Esophagus mucosa (tissue), 1 donor: ENCODE measurements around the gene MSGN1. TPM values are rescaled to one million over a fixed set of nuclear protein-coding genes. Genes with fewer than 3 reads are reported as not detected.
A peak's percentile ranks its signal among the peaks of the same experiment; 100 is the strongest.
"Not testable (repeated sequence)": the region's sequence is repeated elsewhere in the genome, so short reads cannot be mapped to it uniquely, and the experiment has no call there.

Experiments used
- ATAC-seq: fragments of 200-7000 bp; cut with Tn5 transposase; one replicate; pipeline ENCODE4 v1.9.1; 2020
- total RNA-seq: library from RNA; stranded (reverse); gene quantifications from one replicate; pipeline ENCODE4 v1.2.4, GENCODE V29; 2023
- donor health status: DM: yes; HTN: yes; CAD: no.

MSGN1 gene
- total RNA-seq, 1 donor from 2014 or later: not detected

DNA sequence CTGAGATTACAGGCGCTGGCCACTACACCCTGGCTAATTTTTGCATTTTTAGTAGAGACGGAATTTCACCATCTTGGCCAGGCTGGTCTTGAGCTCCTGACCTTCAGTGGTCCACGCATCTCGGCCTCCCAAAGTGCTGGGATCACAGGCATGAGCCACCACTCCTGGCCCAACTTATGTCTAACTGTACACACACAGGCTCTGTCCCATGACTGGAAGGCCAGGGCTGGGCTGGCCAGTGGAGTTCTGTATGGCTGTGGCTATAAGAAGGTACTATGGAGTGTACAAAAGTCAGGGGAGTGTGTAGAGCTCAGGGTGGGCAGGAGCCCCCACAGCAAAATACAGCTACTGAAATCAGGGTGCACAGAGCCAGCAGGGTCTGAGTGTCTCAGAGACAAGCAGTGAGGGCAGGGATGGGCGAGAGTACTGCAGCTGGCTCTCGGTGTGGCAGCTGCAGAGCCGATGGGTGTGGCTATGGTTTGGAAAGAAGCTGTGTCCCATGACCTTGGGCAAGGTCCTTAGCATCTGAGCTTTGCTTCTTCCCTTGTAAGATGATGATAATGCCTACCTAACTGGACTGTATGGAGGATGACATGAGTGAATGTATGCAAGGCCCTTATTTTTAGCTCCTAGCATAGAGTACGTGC is 10.4 kb upstream of the MSGN1 start:
- no peak for ATAC-seq

- peak; percentile 87 for ATAC-seq
Observed at GRCh38 chr2:17813010-17813741, 3.1 kb upstream of the MSGN1 start.

DNA sequence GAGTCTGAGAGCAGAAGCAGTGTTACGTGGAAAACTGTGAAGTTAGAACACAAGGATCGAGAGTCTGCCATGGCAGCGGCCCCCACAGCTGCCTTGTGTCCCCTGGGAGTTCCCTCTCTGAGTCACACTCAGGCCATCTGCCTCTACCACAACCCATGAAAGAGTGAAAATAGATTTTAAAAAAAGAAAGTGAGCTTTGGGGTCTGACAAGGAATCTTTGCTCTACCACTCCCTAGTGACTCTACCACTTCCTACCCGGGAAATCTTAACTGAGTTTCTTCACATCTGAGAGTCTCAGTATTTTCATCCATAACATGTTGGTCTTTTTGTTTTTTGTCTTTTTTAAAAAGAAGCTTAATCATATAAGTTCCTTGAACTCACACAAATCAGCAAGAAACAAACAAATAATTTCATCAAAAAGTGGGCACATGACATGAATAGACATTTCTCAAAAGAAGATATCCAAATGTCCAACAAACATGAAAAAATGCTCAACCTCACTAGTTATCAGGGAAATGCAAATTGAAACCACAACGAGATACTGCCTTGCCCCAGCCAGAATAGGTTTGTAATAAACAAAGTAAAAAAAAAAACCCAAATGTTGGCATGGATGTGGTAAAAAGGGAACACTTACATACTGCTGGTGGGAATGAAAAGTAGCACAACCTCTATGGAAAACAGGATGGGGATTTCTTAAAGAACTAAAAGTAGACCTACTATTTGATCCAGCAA is 2.4 kb upstream of the MSGN1 start:
- no peak for ATAC-seq

GRCh38 chr2:17814601-17815000 is 1.7 kb upstream of the MSGN1 start:
- no peak for ATAC-seq

DNA sequence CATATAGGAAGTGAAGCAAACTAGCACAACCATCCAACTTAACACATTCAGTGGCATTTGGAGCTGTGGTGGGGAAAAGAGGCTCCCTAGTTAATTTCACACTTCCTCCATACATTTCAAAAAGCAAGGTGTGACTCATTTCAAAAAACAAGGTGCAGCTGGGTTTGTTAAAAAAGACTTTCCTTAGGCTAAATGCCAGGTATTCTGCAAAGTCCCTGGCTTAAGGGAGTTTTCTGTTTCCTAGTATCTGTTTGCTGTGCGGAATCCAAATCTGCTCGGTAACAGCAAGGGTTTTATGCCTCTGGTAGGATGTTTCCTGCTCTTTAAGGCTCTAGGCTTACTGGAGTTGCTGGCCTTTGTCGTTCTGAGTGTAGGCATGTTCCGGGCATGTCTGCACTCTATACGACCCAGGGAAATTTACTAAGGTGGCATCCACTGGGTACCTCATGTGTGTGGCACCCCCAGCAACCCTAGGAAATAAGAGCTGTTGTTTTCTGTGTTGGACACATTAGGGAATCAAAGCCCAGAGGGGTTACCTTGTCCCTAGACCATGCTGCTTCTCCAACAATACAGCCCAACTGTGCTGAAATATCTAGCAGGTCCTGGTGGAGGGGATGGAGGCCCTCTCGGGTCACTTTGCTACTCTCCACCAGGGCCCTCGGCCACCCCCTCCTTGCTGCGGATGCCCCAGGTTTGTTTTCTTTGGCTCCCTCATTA is 634 bp upstream of the MSGN1 start:
- ATAC-seq: peak; percentile 90

DNA sequence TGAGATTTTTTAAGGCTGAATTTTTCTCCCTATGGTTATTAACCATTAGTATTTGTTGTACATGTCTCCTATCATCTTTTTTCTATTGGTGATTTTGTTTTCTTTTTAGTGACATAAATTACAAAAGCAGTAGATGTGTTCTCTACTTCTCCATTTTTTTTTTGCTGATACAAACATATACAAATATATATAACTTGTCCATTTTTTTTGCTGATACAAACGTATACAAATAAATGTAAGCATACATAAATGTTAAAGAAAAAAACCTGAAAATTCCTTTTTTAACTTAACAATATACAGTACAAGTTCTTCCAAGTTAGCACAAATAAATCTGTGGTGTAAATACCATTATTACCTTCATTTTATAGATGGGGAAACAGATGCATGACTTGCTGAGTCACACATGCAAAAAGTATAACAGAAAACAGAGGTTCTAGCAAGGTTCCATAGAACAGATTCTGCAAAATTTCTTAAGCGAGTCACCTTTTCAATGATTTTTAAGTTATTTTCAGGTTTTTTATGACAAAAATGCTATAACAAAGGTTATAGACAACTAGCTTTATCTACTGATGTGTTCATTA is 2.1 kb downstream of the MSGN1 start:
- no peak for ATAC-seq

DNA sequence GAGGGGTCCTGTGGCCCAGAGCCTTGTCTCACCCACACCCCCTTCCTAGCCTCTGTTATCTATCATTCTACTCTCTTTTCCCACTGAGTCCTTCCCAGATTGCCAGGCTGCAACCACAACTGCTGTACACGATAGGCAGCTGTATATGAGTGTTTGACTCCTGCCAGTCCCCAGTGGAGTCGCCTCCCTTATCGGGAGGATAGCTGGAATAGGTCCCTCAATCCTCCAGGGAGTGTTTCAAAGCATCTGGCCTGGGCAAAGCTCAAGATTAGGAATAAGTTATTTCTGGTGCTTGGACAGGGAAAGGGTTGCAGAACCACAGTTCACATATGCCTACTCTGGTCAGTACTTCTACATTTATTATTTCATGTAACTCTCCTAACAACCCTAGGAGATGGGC is 4.8 kb downstream of the MSGN1 start:
- no peak for ATAC-seq

GRCh38 chr2:17821535-17822444 is 5.5 kb downstream of the MSGN1 start:
- no peak for ATAC-seq

GRCh38 chr2:17822445-17823117 is 6.3 kb downstream of the MSGN1 start:
- no peak for ATAC-seq

DNA sequence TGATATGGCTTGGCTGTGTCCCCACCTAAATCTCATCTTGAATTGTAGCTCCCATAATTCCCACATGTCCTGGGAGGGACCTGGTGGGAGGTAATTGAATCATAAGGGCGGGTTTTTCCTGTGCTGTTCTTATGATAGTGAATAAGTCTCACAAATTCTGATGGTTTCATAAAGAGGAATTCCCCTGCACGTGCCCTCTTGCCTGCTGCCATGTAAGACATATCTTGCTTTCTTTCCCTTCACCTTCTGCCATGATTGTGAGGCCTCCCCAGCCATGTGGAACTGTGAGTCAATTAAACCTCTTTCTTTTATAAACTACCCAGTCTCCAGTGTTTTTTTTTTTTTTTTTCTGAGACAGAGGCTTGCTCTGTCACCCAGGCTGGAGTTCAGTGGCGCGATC is 7.4 kb downstream of the MSGN1 start:
- not testable (repeated sequence) for ATAC-seq

DNA sequence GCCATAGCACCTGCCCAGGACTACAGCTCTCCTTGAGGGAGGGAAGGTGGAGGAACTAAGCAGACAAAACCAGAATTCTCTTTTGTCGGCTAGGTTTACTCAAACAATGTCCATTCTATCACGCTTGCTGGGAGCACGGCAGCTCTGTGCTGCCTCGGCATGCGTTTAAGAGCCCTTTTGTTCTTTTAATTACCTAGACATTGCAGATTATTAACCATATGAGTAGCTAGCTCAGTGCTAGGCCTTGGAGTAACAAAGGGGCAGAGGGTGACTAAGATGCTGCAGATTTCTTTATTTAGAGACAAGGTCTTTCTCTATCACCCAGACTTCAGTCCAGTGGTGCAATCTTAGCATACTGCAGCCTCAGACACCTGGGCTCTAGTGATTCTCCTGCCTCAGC is 11.1 kb downstream of the MSGN1 start:
- ATAC-seq: peak; percentile 55

DNA sequence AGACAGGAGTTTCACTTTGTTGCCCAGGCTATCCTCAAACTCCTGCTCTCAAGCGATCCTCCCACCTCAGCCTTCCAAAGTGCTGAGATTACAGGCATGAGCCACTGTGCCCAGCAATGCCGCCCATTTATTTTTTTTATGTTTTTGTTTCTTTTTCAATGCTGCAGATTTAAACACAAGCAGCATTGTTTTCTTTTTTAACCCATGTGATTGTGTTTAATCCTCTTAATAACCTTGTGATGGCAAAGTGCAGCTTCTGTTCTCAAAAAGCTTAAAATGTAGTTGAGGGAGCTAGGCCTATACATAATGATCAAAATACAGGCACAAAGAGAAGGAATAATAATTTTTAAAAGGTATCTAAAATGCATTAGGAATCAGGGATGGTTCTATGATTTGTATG is 11.5 kb downstream of the MSGN1 start:
- no peak for ATAC-seq

DNA sequence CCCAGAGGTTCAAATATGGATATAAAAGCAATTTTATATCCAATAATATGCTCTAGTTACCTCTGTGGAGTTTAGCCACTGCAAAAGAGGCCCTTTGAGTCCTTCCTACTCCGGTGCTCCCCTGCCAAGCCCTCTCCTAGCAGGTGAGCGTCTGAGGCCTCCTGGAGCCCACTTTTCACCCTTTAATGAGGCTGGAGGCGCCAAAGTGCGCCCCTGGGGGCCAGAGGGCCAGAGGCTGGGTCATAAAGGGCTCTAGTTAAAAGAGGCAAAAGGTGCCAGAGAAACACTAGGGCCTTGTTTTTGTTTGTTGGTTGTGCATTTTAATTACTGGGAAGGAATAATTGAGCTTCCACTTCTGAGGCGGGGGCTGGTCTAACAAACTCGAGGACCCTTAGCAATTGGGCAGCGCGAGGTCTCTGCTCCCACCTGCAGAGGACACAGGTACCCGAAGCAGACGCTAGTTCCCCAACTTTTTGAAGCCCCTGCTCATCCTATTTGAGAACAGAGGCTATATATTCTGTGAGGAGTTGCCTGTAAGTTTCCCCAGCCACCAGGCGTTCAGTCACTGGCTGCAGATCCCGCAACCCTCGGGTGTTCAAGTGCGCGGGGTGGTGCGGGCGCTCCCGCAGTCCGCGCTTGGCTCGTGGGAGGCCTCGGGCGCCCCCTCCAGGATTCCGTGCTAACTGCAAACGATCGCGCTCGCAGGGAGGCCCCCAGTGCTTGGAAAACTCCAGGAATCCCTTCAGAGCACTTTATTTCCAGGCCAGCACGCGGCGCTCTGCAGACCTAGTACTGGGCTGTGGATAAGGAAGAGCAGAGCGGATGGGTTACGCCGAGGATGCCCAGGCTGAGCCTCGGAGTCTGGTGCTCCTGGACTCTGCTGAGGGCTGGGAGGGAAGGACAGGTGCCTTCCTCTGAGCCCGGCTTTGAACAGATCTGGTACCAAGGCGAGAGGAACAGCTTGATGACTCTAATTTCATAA is 14.1 kb downstream of the MSGN1 start:
- peak; percentile 86 for ATAC-seq

- no peak for ATAC-seq
Observed at GRCh38 chr2:17835516-17835915, 19.3 kb downstream of the MSGN1 start.

- no peak for ATAC-seq
Observed at GRCh38 chr2:17839959-17840358, 23.7 kb downstream of the MSGN1 start.

- ATAC-seq: no peak
Observed at GRCh38 chr2:17843457-17843856, 27.2 kb downstream of the MSGN1 start.

GRCh38 chr2:17845806-17846205 is 29.5 kb downstream of the MSGN1 start:
- no peak for ATAC-seq

GRCh38 chr2:17846676-17847075 is 30.4 kb downstream of the MSGN1 start:
- no peak for ATAC-seq

GRCh38 chr2:17847236-17847635 is 31.0 kb downstream of the MSGN1 start:
- ATAC-seq: no peak

- ATAC-seq: no peak
Observed at GRCh38 chr2:17849275-17849674, 33.0 kb downstream of the MSGN1 start.
